ENCODE results near the gene CD63. TPM values are rescaled to one million over a fixed set of nuclear protein-coding genes. Genes with fewer than 3 reads are reported as not detected.

The CD63 gene
- total RNA-seq, 2 donors from 2014 or later = 83.3 to 83.9 TPM

DNA sequence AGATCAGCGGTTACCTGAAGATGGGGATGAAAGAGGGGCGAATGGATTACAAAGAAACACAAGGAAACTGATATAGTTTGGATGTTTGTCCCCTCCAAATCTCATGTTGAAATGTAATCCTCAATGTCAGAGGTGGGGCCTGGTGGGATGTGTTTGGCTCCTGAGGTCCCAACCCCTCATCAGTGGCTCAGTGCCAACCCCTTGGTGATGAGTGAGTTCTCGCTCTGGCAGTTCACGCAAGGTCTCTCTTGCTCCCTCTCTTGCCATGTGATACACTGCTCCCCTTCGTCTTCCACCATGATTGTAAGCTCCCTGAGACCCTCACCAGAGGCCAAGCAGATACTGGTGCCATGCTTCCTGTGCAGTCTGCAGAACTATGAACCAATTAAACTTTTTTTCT, 49.1 kb downstream of the CD63 start:
- no peak overlapping the region for H3K4me3 Mint-ChIP-seq
- H3K27ac Mint-ChIP-seq = no peak overlapping the region
- DNase-seq (no peak), ATAC-seq (no peak)
- H3K4me1 Mint-ChIP-seq = peaks cover 14% of the 10 kb centered on the region
- peaks cover 63% of the 10 kb centered on the region for H3K27me3 Mint-ChIP-seq
- no peaks in the 10 kb centered on the region for H3K9me3 ChIP-seq (ENCODE audit: control insufficient read depth, low read length, poor library complexity, severe bottlenecking)
- no peaks in the 10 kb centered on the region for H3K36me3 Mint-ChIP-seq (ENCODE audit: low read depth)

DNA sequence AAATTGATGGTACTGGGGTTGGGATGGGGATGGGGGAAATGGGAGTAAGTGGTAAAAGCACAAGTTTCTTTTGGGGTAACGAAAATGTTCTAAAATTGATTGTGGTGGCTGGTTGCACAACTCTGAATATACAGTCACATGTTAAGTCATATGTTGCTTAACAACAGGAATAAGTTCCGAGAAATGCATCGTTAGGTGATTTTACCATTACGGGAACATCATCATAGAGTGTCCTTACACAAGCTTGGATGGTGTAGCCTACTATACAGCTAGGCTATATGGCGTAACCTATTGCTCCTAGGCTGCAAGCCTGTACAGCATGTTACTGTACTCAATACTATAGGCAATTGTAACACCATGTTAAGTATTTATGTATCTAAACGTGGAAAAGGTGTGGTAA, 52.1 kb downstream of the CD63 start:
- H3K4me3 Mint-ChIP-seq = no peak overlapping the region
- H3K27ac Mint-ChIP-seq = no peak overlapping the region
- H3K36me3 Mint-ChIP-seq (ENCODE audit: low read depth) = peaks cover 5% of the 10 kb centered on the region
- H3K4me1 Mint-ChIP-seq = peaks cover 20% of the 10 kb centered on the region
- H3K9me3 ChIP-seq (ENCODE audit: control insufficient read depth, low read length, poor library complexity, severe bottlenecking) = no peaks in the 10 kb centered on the region
- no peak for DNase-seq
- peaks cover 69% of the 10 kb centered on the region for H3K27me3 Mint-ChIP-seq
- ATAC-seq = no peak

DNA sequence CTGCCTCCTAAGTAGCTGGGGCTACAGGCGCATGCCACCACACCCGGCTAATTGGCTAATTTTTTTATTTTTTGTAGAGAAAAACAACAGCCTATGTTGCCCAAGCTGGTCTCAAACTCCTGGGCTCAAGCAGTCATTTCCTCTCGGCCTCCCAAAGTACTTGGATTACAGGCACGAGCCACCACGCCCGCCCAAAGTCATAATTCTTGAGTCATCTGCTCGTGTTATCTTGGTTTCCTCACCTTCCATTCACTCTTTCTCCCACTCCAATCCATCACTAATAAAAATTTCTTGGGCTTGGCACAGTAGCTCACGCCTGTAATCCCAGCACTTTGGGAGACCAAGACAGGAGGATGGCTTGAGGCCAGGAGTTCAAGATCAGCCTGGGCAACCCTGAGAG, 53.1 kb downstream of the CD63 start:
- DNase-seq = no peak
- no peak overlapping the region for H3K27ac Mint-ChIP-seq

More for the DNA sequence above, 53.1 kb downstream of the CD63 start:
- Mint-ChIP-seq H3K4me1 (peaks cover 10% of the 10 kb centered on the region), H3K36me3 (ENCODE audit: low read depth) (peaks cover 5% of the 10 kb centered on the region), H3K4me3 (no peak overlapping the region), H3K27me3 (peaks cover 67% of the 10 kb centered on the region)
- H3K9me3 ChIP-seq (ENCODE audit: control insufficient read depth, low read length, poor library complexity, severe bottlenecking) = no peaks in the 10 kb centered on the region
- no peak for ATAC-seq

Other genes with a start within 250 kb of the CD63 start
- not detected for gene OR6C68, start 236.6 kb downstream of the CD63 start, total RNA-seq
- not detected for gene OR6C4, start 179.4 kb downstream of the CD63 start, total RNA-seq
- under 1 TPM in 1 of 2 donors, not detected in 1; 0.30 TPM for gene OR2AP1, start 156.5 kb downstream of the CD63 start, total RNA-seq
- not detected for gene OR10P1, start 92.1 kb downstream of the CD63 start, total RNA-seq
- gene ITGA7, start 21.1 kb downstream of the CD63 start, total RNA-seq = 1 to 10 TPM in 1 of 2 donors, under 1 TPM in 1; 0.70 to 1.4 TPM
- gene BLOC1S1, start 13.0 kb downstream of the CD63 start, total RNA-seq = 10 to 100 TPM; 41.1 to 42.0 TPM
- 10 to 100 TPM; 12.9 to 13.8 TPM for gene RDH5, start 8.6 kb downstream of the CD63 start, total RNA-seq
- gene GDF11, start 14.1 kb upstream of the CD63 start, total RNA-seq = 1 to 10 TPM; 6.7 to 9.5 TPM
- gene SARNP, start 88.7 kb upstream of the CD63 start, total RNA-seq = 10 to 100 TPM; 37.3 to 38.5 TPM
- gene ORMDL2, start 89.0 kb upstream of the CD63 start, total RNA-seq = 10 to 100 TPM; 16.3 to 20.5 TPM
- 10 to 100 TPM; 15.2 to 20.5 TPM for gene DNAJC14, start 100.6 kb upstream of the CD63 start, total RNA-seq
- not detected for gene MMP19, start 113.9 kb upstream of the CD63 start, total RNA-seq
- gene PYM1, start 198.9 kb upstream of the CD63 start, total RNA-seq = 10 to 100 TPM; 21.9 to 23.3 TPM
- gene DGKA, start 202.2 kb upstream of the CD63 start, total RNA-seq = 1,000 to 10,000 TPM in 1 of 2 donors, 100 to 1,000 TPM in 1; 870 to 1,080 TPM
- under 1 TPM in 1 of 2 donors, not detected in 1; 0.63 TPM for gene PMEL, start 237.0 kb upstream of the CD63 start, total RNA-seq
- 10 to 100 TPM; 12.2 to 18.7 TPM for gene CDK2, start 237.8 kb upstream of the CD63 start, total RNA-seq
- 10 to 100 TPM; 56.4 to 57.0 TPM for gene RAB5B, start 245.1 kb upstream of the CD63 start, total RNA-seq

Data from T-helper 17 cell (primary cell).